ENCODE results near the gene PHLPP1. TPM values are rescaled to one million over a fixed set of nuclear protein-coding genes. Genes with fewer than 3 reads are reported as not detected.

The PHLPP1 gene
- total and polyA plus RNA-seq, 2 experiments from 2014 or later = 15.7 to 73.6 TPM

GRCh38 chr18:62867534-62867933 lies 152.2 kb downstream of the PHLPP1 start:
- Histone ChIP-seq H3F3A (replicated peaks; ENCODE audit: low read depth) (no peaks in the 10 kb centered on the region), H3K79me2 (replicated peaks; ENCODE audit: insufficient read depth) (peaks cover 91% of the 10 kb centered on the region), H4K20me1 (replicated peaks; ENCODE audit: insufficient read depth) (0 out of 2 replicates have a peak, but pooled peaks cover 3% of the 10 kb centered on the region), H3K4me3 (no peak overlapping the region), H3K27ac (ENCODE audit: low read depth) (no peak overlapping the region), H3K27me3 (ENCODE audit: insufficient read depth) (no peaks in the 10 kb centered on the region), H2AFZ (no peak overlapping the region), H3K36me3 (ENCODE audit: insufficient read depth) (no peaks in the 10 kb centered on the region; the same call in none of the 2 replicates), H3K4me1 (ENCODE audit: insufficient read depth) (no peaks in the 10 kb centered on the region), H3K9me2 (ENCODE audit: insufficient read depth) (no peaks in the 10 kb centered on the region), H3K4me2 (no peak overlapping the region)
- DNase-seq (ENCODE audit: low spot score) (no peak), ATAC-seq (no peak)
- Mint-ChIP-seq H3K9me3 (no peaks in the 10 kb centered on the region), H3K27me3 (ENCODE audit: insufficient read depth, low read depth, poor library complexity) (peaks cover 4% of the 10 kb centered on the region), H3K36me3 (ENCODE audit: low read depth) (peaks cover 59% of the 10 kb centered on the region), H3K27ac (no peak overlapping the region), H3K4me1 (peaks cover 9% of the 10 kb centered on the region; the same call in 2 of the 3 replicates), H3K4me3 (no peak overlapping the region)
- TF ChIP-seq ZNF114 (CRISPR knock-in tag; IDR thresholded peaks at IDR 0.05) (no peak), CREB1 (CRISPR knock-in tag; IDR thresholded peaks at IDR 0.05; ENCODE audit: low read depth) (no peak), ZNF462 (CRISPR knock-in tag; IDR thresholded peaks at IDR 0.05) (no peak), STAT1 (IDR thresholded peaks at IDR 0.05; ENCODE audit: unreplicated experiment) (no peak), POLR2AphosphoS5 (IDR thresholded peaks at IDR 0.05; ENCODE audit: low read depth) (no peak), CTCF (conservative IDR thresholded peaks at IDR 0.05; ENCODE audit: low read depth in 2 of 2) (no peak), ETS1 (IDR thresholded peaks at IDR 0.05) (no peak), EZH2phosphoT487 (IDR thresholded peaks at IDR 0.05; ENCODE audit: unreplicated experiment) (no peak), EZH2 (IDR thresholded peaks at IDR 0.05; ENCODE audit: low read depth, unreplicated experiment) (no peak), REST (IDR thresholded peaks at IDR 0.05; ENCODE audit: unreplicated experiment) (no peak)
